Measurements from ENCODE around the gene PAIP2. TPM values are rescaled to one million over a fixed set of nuclear protein-coding genes. Genes with fewer than 3 reads are reported as not detected.

PAIP2 gene
- total and polyA plus RNA-seq, 2 of the 4 experiments (the other 2 are of a cell fraction): 41.9 to 59.5 TPM

DNA sequence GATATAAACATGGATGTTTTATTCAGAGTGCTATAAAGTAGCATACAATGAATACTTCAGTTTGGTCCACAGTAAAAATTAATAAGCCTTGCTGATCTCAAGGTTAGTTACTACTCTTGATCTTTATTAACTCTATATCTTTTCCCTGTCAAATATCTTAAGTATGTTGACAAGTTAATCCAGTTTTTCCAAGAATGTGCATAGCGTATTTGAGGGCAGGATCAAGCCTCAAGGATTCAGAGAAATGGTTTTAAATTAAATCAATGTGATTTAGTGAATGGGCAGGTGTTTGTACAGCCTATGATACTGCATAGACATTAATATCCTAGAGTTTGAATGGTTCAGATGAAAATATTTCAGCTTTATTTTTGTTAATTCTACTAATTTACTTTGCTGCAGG is 27.4 kb upstream of the PAIP2 start:
- Histone ChIP-seq H3K14ac (replicated peaks; ENCODE audit: low read depth, low read length) (no peak overlapping the region), H2BK15ac (ENCODE audit: low read depth, low read length) (no peak overlapping the region), H4K91ac (ENCODE audit: insufficient read depth, low read depth, low read length) (no peak overlapping the region), H2AK9ac (replicated peaks; ENCODE audit: low read depth, low read length, poor library complexity) (no peak overlapping the region), H3K56ac (ENCODE audit: extremely low read depth, insufficient read depth, low read length) (no peak overlapping the region), H2BK20ac (ENCODE audit: low read depth, low read length) (no peak overlapping the region), H3K27ac (ENCODE audit: insufficient read depth, low read length) (no peak overlapping the region), H3K4me1 (ENCODE audit: control insufficient read depth, insufficient read depth, low read length) (peaks cover 1% of the 10 kb centered on the region; the same call in 1 of the 2 replicates), H3K4ac (ENCODE audit: low read depth, low read length) (no peak overlapping the region), H3K9me1 (ENCODE audit: insufficient read depth, low read length) (peaks cover 9% of the 10 kb centered on the region), H3K23ac (ENCODE audit: low read depth, low read length) (no peak overlapping the region), H4K8ac (ENCODE audit: low read depth in 2 of 2, low read length in 2 of 2) (no peak overlapping the region), H3K27me3 (ENCODE audit: control insufficient read depth, insufficient read depth, low read length) (no peaks in the 10 kb centered on the region), H2BK120ac (ENCODE audit: low read depth, low read length) (no peak overlapping the region), H4K20me1 (ENCODE audit: insufficient read depth, low read length) (peaks cover 85% of the 10 kb centered on the region), H3K4me2 (ENCODE audit: low read depth, low read length) (no peak overlapping the region), H2AK5ac (ENCODE audit: low read depth, low read length) (no peak overlapping the region), H3K9me3 (ENCODE audit: control insufficient read depth, insufficient read depth, low read length) (no peaks in the 10 kb centered on the region), H3K9ac (ENCODE audit: low read depth, low read length) (no peak overlapping the region), H3K18ac (ENCODE audit: low read depth, low read length) (no peak overlapping the region), H2AFZ (replicated peaks; ENCODE audit: low read length, poor library complexity) (no peak overlapping the region), H4K5ac (ENCODE audit: low read depth, low read length) (no peak overlapping the region), H3K36me3 (ENCODE audit: control insufficient read depth, insufficient read depth, low read length) (peaks cover 32% of the 10 kb centered on the region), H3K4me3 (ENCODE audit: insufficient read depth, low read depth, low read length) (no peak overlapping the region), H3K79me1 (ENCODE audit: low read depth in 1 of 2, low read length in 2 of 2) (peaks cover 15 to 55% of the 10 kb centered on the region in 2 experiments), H2BK5ac (ENCODE audit: low read depth, low read length, poor library complexity, severe bottlenecking) (no peak overlapping the region)
- intact Hi-C loops (cut with micrococcal nuclease): loop anchor here (2.0 kb wide), 1 partner anchor 17 kb away; no protein-coding TSS in a partner anchor
- BruUV-seq (replicated peaks): no TSS peak
- ATAC-seq (ENCODE audit: low read depth) (no peak), DNase-seq (no peak)
- WGBS, 2 experiments (ENCODE audit: extremely low coverage in 2 of 2, insufficient read length in 1 of 2): no CpG with 5 or more reads among the region's 1 CpG
- ChIA-PET CTCF (no interaction called here), POLR2A (ENCODE audit: unreplicated experiment) (no interaction called here)
- dilution Hi-C loops (cut with HindIII; ENCODE audit: low sequenced_read_pairs, unreplicated experiment): no loop called here
- in situ Hi-C loops (cut with MboI; ENCODE audit: low sequenced_read_pairs): no loop called here
- no peak for TF ChIP-seq POLR2A (IDR thresholded peaks at IDR 0.05; ENCODE audit: low read depth, low read length)
- TF ChIP-seq RAD21 (IDR thresholded peaks at IDR 0.05; ENCODE audit: low read length): no peak
- no peak for TF ChIP-seq FOS (IDR thresholded peaks at IDR 0.05; ENCODE audit: low read depth, low read length)
- TF ChIP-seq SMC3 (IDR thresholded peaks at IDR 0.05; ENCODE audit: low read depth, low read length): no peak
- TF ChIP-seq MXI1 (IDR thresholded peaks at IDR 0.05; ENCODE audit: borderline replicate concordance, low read depth, low read length): no peak
- no peak for TF ChIP-seq RCOR1 (IDR thresholded peaks at IDR 0.05; ENCODE audit: insufficient replicate concordance, low read length)
- no peak for TF ChIP-seq MAZ (IDR thresholded peaks at IDR 0.05; ENCODE audit: borderline replicate concordance, low read depth, low read length)
- TF ChIP-seq CEBPB (IDR thresholded peaks at IDR 0.05; ENCODE audit: low read depth, low read length): no peak

All from IMR-90 (cell line).